ENCODE data around the gene LACTB. TPM values are rescaled to one million over a fixed set of nuclear protein-coding genes. Genes with fewer than 3 reads are reported as not detected.

Gene LACTB
- total RNA-seq, 1 experiment from 2014 or later = 11.2 TPM

DNA sequence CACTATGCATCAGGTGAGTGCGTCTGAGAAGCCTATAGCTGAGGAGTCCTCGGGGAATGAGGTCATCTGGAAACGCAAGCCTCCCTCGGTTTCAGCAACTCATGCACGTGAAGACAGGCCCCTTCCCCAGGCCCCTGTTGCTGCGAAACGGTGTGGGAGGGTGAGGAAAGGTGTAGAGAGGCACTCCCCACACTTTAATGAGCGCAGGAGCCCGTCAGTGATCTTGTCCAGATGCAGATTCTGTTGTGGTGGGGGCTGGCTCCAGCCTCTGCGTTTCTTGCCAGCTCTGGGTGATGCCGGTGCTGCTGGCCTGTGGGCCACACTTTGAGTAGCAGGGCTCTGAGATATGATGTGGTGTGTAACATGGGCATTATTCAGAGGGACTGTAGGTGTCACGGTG lies 38.6 kb upstream of the LACTB start:
- DNase-seq = no peak
- intact Hi-C loops (cut with micrococcal nuclease) = no loop called here
- H3K4me1 ChIP-seq (ENCODE audit: insufficient read depth, low read length) = peaks cover 12% of the 10 kb centered on the region
- H4K20me1 ChIP-seq (ENCODE audit: low read length) = no peaks in the 10 kb centered on the region
- H3K9me2 ChIP-seq (replicated peaks; ENCODE audit: low read length) = no peaks in the 10 kb centered on the region
- no peak overlapping the region for H3K9ac ChIP-seq (ENCODE audit: low read length)
- ChIA-PET POLR2A (ENCODE audit: unreplicated experiment) (no interaction called here), CTCF (no interaction called here)
- TF ChIP-seq EZH2phosphoT487 (IDR thresholded peaks at IDR 0.05; ENCODE audit: borderline replicate concordance, low read length) (no peak), EZH2 (IDR thresholded peaks at IDR 0.05; ENCODE audit: low read length, unreplicated experiment) (no peak)
- TF ChIP-seq, protein P1, sequence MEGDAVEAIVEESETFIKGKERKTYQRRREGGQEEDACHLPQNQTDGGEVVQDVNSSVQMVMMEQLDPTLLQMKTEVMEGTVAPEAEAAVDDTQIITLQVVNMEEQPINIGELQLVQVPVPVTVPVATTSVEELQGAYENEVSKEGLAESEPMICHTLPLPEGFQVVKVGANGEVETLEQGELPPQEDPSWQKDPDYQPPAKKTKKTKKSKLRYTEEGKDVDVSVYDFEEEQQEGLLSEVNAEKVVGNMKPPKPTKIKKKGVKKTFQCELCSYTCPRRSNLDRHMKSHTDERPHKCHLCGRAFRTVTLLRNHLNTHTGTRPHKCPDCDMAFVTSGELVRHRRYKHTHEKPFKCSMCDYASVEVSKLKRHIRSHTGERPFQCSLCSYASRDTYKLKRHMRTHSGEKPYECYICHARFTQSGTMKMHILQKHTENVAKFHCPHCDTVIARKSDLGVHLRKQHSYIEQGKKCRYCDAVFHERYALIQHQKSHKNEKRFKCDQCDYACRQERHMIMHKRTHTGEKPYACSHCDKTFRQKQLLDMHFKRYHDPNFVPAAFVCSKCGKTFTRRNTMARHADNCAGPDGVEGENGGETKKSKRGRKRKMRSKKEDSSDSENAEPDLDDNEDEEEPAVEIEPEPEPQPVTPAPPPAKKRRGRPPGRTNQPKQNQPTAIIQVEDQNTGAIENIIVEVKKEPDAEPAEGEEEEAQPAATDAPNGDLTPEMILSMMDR (conservative IDR thresholded peaks at IDR 0.05; ENCODE audit: low read depth, low read length) = no peak
- no peaks in the 10 kb centered on the region for H3K79me2 ChIP-seq (ENCODE audit: low read length)
- no peak for ATAC-seq
- H3K27ac ChIP-seq (ENCODE audit: low read length) = no peak overlapping the region
- no peaks in the 10 kb centered on the region for H3K27me3 ChIP-seq (ENCODE audit: low read length)
- no peak overlapping the region for H3K4me3 ChIP-seq (ENCODE audit: low read length)
- no peak overlapping the region for H2AFZ ChIP-seq (ENCODE audit: low read length)
- H3K9me3 ChIP-seq (ENCODE audit: low read length) = no peaks in the 10 kb centered on the region
- H3F3A ChIP-seq (ENCODE audit: low read length, unreplicated experiment) = no peaks in the 10 kb centered on the region
- no peak overlapping the region for H3K4me2 ChIP-seq (ENCODE audit: low read length)
- no TSS peak for BruUV-seq (replicated peaks)
- no peaks in the 10 kb centered on the region for H3K36me3 ChIP-seq (ENCODE audit: low read depth, low read length)

DNA sequence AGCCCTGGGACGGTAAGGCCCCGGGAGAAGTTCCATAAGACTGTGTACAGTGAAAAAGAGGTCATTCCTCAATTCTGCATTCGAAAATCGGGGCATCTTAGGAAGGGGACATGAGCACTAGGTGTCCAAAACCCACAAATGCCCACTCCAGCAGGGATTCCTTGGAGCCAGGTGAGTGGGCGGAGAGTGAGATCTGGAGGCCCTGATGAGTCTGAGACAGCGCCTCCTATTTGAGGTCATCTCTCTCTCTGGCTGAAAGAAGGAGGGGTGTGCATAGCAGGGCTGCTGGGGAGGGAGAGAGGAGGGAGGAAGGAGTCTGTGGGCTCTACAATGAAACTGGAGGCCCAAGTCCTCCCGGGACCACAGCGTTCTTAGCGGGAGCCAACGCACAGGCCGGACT lies 38.1 kb upstream of the LACTB start:
- H3K27ac ChIP-seq (ENCODE audit: low read length) = no peak overlapping the region
- ATAC-seq (no peak), DNase-seq (no peak)
- H3K4me1 ChIP-seq (ENCODE audit: insufficient read depth, low read length) = peaks cover 12% of the 10 kb centered on the region
- H3K79me2 ChIP-seq (ENCODE audit: low read length) = no peaks in the 10 kb centered on the region
- ChIA-PET POLR2A (ENCODE audit: unreplicated experiment) (no interaction called here), CTCF (no interaction called here)
- H3K4me2 ChIP-seq (ENCODE audit: low read length) = no peak overlapping the region
- H3F3A ChIP-seq (ENCODE audit: low read length, unreplicated experiment) = no peaks in the 10 kb centered on the region
- H3K9ac ChIP-seq (ENCODE audit: low read length) = no peak overlapping the region
- no peaks in the 10 kb centered on the region for H4K20me1 ChIP-seq (ENCODE audit: low read length)
- no peak overlapping the region for H3K4me3 ChIP-seq (ENCODE audit: low read length)
- TF ChIP-seq, protein P1 (conservative IDR thresholded peaks at IDR 0.05; ENCODE audit: low read depth, low read length) = no peak
- TF ChIP-seq EZH2phosphoT487 (IDR thresholded peaks at IDR 0.05; ENCODE audit: borderline replicate concordance, low read length) (no peak), EZH2 (IDR thresholded peaks at IDR 0.05; ENCODE audit: low read length, unreplicated experiment) (no peak)
- no peaks in the 10 kb centered on the region for H3K27me3 ChIP-seq (ENCODE audit: low read length)
- no TSS peak for BruUV-seq (replicated peaks)
- H2AFZ ChIP-seq (ENCODE audit: low read length) = no peak overlapping the region
- no peaks in the 10 kb centered on the region for H3K9me3 ChIP-seq (ENCODE audit: low read length)
- no peaks in the 10 kb centered on the region for H3K9me2 ChIP-seq (replicated peaks; ENCODE audit: low read length)
- no peaks in the 10 kb centered on the region for H3K36me3 ChIP-seq (ENCODE audit: low read depth, low read length)
- intact Hi-C loops (cut with micrococcal nuclease) = no loop called here

DNA sequence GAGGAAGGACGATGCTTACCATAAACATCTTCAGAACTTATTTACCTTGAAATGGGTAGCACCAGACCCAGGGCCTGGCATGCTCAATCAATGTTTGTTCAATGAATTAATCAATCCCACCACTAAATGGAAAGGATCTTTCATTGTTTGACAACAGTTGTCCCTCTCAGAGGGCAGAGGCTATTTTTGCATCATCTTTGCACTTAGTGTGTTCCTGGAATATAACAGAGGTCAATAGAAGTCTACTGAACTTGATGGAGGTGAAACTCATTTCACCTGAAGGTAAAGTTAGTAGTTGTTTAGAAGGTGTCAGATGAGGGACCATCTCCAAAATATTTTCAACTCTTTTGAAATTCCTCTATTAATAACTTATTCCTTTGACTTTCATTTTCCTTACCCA lies 36.9 kb upstream of the LACTB start:
- no peaks in the 10 kb centered on the region for H3K79me2 ChIP-seq (ENCODE audit: low read length)
- H3K27ac ChIP-seq (ENCODE audit: low read length) = no peak overlapping the region
- H3K4me2 ChIP-seq (ENCODE audit: low read length) = no peak overlapping the region
- no TSS peak for BruUV-seq (replicated peaks)
- H4K20me1 ChIP-seq (ENCODE audit: low read length) = no peaks in the 10 kb centered on the region
- no peaks in the 10 kb centered on the region for H3K27me3 ChIP-seq (ENCODE audit: low read length)
- H2AFZ ChIP-seq (ENCODE audit: low read length) = no peak overlapping the region
- POLR2A ChIA-PET (ENCODE audit: unreplicated experiment) = no interaction called here
- intact Hi-C loops (cut with micrococcal nuclease) = no loop called here
- no peak overlapping the region for H3K9ac ChIP-seq (ENCODE audit: low read length)
- no peak overlapping the region for H3K4me3 ChIP-seq (ENCODE audit: low read length)
- H3K9me3 ChIP-seq (ENCODE audit: low read length) = no peaks in the 10 kb centered on the region
- H3F3A ChIP-seq (ENCODE audit: low read length, unreplicated experiment) = no peaks in the 10 kb centered on the region
- DNase-seq (no peak), ATAC-seq (no peak)
- no peaks in the 10 kb centered on the region for H3K9me2 ChIP-seq (replicated peaks; ENCODE audit: low read length)
- CTCF ChIA-PET = no interaction called here
- no peaks in the 10 kb centered on the region for H3K36me3 ChIP-seq (ENCODE audit: low read depth, low read length)
- TF ChIP-seq EZH2 (IDR thresholded peaks at IDR 0.05; ENCODE audit: low read length, unreplicated experiment) = no peak
- TF ChIP-seq EZH2phosphoT487 (IDR thresholded peaks at IDR 0.05; ENCODE audit: borderline replicate concordance, low read length) = no peak
- TF ChIP-seq, protein P1 (conservative IDR thresholded peaks at IDR 0.05; ENCODE audit: low read depth, low read length) = no peak
- peaks cover 13% of the 10 kb centered on the region for H3K4me1 ChIP-seq (ENCODE audit: insufficient read depth, low read length)
